Type B pancreatic cell (in vitro differentiated cells): ENCODE results near the gene EIF4EBP3. TPM values are rescaled to one million over a fixed set of nuclear protein-coding genes. Genes with fewer than 3 reads are reported as not detected.

ENCODE experiments used
- DNase-seq: peaks from one replicate; pipeline ENCODE4 v3.0.0; 2021; ENCODE audit warnings: mixed read lengths; ENCODE audit not compliant: unreplicated experiment; ENCODE audit errors: extremely low spot score
- H3K27ac Mint-ChIP-seq: 2 replicates; pipeline ENCODE4 v1.8.0; 2021; ENCODE audit warnings: mild to moderate bottlenecking, mixed read lengths
- H3K27me3 Mint-ChIP-seq: 2 replicates; pipeline ENCODE4 v1.8.0; 2021; ENCODE audit warnings: mixed read lengths
- H3K36me3 Mint-ChIP-seq: 2 replicates; pipeline ENCODE4 v1.8.0; 2021; ENCODE audit warnings: mixed read lengths
- H3K4me1 Mint-ChIP-seq: one replicate; pipeline ENCODE4 v1.8.0; 2021; ENCODE audit warnings: mixed read lengths; ENCODE audit not compliant: unreplicated experiment
- H3K4me3 Mint-ChIP-seq: 2 replicates; pipeline ENCODE4 v1.8.0; 2021; ENCODE audit warnings: mild to moderate bottlenecking, mixed read lengths
- H3K9me3 Mint-ChIP-seq: 2 replicates; pipeline ENCODE4 v1.8.0; 2021; ENCODE audit warnings: mixed read lengths
- total RNA-seq: library from RNA; stranded (reverse); gene quantifications from 2 replicates; pipeline ENCODE4 v1.2.1, GENCODE V29; 2021; ENCODE audit warnings: low replicate concordance
- TF ChIP-seq, protein P1 (sequence below): fragments of 200-600 bp; sonication (generic); conservative IDR thresholded peaks from 2 replicates; pipeline ENCODE4 v1.5.0; 2021; ENCODE audit warnings: antibody characterized with exemption, mild to moderate bottlenecking

The EIF4EBP3 gene
- total RNA-seq, 1 donor from 2014 or later = 4.8 TPM

DNA sequence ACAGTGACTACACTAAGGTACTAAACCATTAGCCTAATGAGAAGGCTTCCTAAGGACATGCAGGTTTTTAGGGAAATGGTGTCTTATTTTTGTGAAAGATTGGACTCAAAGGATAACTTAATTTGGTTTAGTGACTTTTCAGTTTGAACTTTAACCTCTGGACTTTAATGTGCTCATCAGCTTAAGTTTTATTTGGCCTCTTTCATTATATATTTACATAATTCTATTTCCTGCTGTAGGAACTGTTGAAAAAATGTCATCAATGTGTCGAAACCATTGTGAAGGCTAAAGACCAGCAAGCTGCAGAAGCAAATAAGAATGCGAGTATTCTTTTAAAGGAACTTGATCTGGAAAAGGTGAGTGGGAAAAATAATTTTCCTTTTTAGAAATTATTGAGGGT is 34.3 kb upstream of the EIF4EBP3 start:
- H3K27ac Mint-ChIP-seq = no peak overlapping the region
- no peaks in the 10 kb centered on the region for H3K27me3 Mint-ChIP-seq
- no peaks in the 10 kb centered on the region for H3K4me1 Mint-ChIP-seq
- TF ChIP-seq, protein P1, sequence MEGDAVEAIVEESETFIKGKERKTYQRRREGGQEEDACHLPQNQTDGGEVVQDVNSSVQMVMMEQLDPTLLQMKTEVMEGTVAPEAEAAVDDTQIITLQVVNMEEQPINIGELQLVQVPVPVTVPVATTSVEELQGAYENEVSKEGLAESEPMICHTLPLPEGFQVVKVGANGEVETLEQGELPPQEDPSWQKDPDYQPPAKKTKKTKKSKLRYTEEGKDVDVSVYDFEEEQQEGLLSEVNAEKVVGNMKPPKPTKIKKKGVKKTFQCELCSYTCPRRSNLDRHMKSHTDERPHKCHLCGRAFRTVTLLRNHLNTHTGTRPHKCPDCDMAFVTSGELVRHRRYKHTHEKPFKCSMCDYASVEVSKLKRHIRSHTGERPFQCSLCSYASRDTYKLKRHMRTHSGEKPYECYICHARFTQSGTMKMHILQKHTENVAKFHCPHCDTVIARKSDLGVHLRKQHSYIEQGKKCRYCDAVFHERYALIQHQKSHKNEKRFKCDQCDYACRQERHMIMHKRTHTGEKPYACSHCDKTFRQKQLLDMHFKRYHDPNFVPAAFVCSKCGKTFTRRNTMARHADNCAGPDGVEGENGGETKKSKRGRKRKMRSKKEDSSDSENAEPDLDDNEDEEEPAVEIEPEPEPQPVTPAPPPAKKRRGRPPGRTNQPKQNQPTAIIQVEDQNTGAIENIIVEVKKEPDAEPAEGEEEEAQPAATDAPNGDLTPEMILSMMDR = no peak
- no peaks in the 10 kb centered on the region for H3K9me3 Mint-ChIP-seq
- no peak overlapping the region for H3K4me3 Mint-ChIP-seq
- H3K36me3 Mint-ChIP-seq = peaks cover 18% of the 10 kb centered on the region
- DNase-seq = no peak

GRCh38 chr5:140524003-140524402 is 23.5 kb upstream of the EIF4EBP3 start:
- Mint-ChIP-seq H3K27ac (no peak overlapping the region), H3K36me3 (peaks cover 14% of the 10 kb centered on the region), H3K27me3 (no peaks in the 10 kb centered on the region), H3K4me3 (no peak overlapping the region), H3K9me3 (no peaks in the 10 kb centered on the region), H3K4me1 (no peaks in the 10 kb centered on the region)
- DNase-seq = no peak
- TF ChIP-seq, protein P1 = no peak

DNA sequence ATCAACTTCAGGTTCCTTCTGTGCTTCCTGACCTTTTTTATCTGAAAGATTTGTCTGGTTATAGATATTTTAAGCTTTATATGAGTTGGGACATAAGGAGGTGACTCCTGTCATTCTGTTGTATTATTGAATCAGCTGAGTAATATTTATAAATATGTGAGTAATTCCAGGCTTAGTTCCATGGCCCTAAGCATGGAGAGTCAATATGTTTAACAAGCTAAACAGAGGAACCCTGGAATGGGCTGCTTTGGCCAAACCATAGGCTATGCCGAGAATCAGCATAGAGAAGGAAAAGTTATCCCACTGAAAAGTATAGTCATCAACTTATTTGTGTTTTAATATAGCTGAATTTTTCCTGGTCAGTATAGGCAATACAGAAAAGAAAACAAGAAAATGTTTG is 7.2 kb upstream of the EIF4EBP3 start:
- Mint-ChIP-seq H3K27me3 (no peaks in the 10 kb centered on the region), H3K4me3 (no peak overlapping the region), H3K4me1 (no peaks in the 10 kb centered on the region), H3K27ac (no peak overlapping the region), H3K36me3 (peaks cover 16% of the 10 kb centered on the region), H3K9me3 (no peaks in the 10 kb centered on the region)
- TF ChIP-seq, protein P1 = no peak
- DNase-seq = no peak

DNA sequence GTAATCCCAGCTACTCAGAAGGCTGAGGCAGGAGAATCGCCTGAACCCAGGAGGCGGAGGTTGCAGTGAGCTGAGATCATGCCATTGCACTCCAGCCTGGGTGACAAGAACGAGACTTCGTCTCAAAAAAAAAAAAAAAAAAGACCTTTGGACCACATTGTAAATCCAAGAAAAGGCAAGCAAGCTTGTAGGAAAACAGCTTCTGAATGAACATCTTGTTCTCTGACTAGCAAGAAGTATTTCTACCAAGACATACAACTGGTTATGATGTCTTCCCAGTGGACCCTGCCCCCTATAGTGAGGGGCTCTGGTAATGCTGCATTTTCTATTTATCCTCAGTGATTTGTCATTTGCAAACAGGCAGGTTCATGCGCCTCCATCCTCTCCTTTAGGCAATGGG is 4.5 kb upstream of the EIF4EBP3 start:
- DNase-seq = no peak
- TF ChIP-seq, protein P1 = no peak
- Mint-ChIP-seq H3K4me1 (peaks cover 1% of the 10 kb centered on the region), H3K9me3 (no peaks in the 10 kb centered on the region), H3K27ac (no peak overlapping the region), H3K36me3 (peaks cover 11% of the 10 kb centered on the region), H3K4me3 (no peak overlapping the region), H3K27me3 (no peaks in the 10 kb centered on the region)

DNA sequence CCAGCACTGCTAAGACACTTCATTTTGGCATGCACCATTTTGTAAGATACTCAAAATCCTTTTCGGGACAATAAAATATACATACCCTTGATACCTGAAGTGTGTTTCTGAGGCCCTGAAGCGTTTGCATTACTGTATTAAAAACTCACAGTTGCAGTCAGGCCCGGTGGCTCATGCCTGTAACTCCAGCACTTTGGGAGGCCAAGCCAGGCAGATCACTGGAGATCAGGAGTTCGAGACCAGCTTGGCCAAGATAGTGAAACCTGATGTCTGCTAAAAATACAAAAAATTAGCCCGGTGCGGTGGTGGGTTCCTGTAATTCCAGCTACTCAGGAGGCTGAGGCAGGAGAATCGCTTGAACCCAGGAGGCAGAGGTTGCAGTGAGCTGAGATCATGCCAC is 2.5 kb upstream of the EIF4EBP3 start:
- H3K9me3 Mint-ChIP-seq = no peaks in the 10 kb centered on the region
- no peak overlapping the region for H3K4me3 Mint-ChIP-seq
- H3K27me3 Mint-ChIP-seq = no peaks in the 10 kb centered on the region
- no peak overlapping the region for H3K27ac Mint-ChIP-seq
- peaks cover 11% of the 10 kb centered on the region for H3K36me3 Mint-ChIP-seq
- TF ChIP-seq, protein P1 = no peak
- no peak for DNase-seq
- H3K4me1 Mint-ChIP-seq = peaks cover 13% of the 10 kb centered on the region

- H3K27ac Mint-ChIP-seq = peak overlapping the region; percentile 86
- no peaks in the 10 kb centered on the region for H3K9me3 Mint-ChIP-seq
- H3K4me1 Mint-ChIP-seq = peaks cover 13% of the 10 kb centered on the region
- H3K27me3 Mint-ChIP-seq = no peaks in the 10 kb centered on the region
- H3K36me3 Mint-ChIP-seq = peaks cover 11% of the 10 kb centered on the region
- no peak overlapping the region for H3K4me3 Mint-ChIP-seq
- TF ChIP-seq, protein P1 = no peak
- DNase-seq = no peak
These were observed 1.9 kb upstream of the EIF4EBP3 start for GRCh38 chr5:140545606-140546005.
